Measurements from ENCODE around the gene KRT76.

Gene KRT76

DNA sequence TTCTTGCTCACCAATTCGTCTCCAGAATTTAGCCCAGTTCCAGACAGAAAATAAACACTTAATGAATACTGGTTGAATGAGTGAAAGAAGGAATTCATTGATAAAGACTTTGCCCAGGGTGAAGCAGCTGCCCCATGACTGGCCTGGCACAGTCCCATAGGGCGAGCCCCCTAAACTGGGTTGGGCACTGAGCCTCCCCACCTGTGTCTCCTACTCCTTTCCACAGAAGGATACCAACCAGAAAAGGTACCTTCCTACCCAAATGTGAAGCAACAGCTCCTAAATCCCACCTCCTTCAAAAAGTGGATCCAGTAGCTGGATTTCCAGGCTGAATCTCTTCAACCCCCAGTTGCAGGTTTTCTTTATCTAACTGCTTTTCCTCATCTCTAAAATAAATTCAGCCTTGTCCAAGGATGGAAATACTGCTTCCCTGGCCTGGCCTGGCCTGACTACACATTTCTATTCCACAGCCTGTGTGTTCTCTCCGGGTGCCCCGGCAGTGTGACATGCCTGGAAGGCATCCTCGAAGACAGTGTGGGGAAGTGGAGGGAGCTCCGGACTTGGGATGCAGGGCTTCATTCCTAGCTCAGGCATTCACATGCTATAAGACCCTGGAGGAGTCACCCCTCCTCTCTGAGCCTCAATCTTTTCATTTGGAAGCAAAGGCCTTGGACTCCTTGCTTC lies 11.2 kb upstream of the KRT76 start:
- DNase-seq (ENCODE audit: low read depth) = no peak
- no peak overlapping the region for H3K4me3 ChIP-seq (ENCODE audit: low read depth, low read length)
- no peak for TF ChIP-seq POLR2A (IDR thresholded peaks at IDR 0.05; ENCODE audit: extremely low read depth, insufficient read length)
- TF ChIP-seq CTCF (IDR thresholded peaks at IDR 0.05; ENCODE audit: low read depth, low read length) = no peak
- TF ChIP-seq, protein P1, sequence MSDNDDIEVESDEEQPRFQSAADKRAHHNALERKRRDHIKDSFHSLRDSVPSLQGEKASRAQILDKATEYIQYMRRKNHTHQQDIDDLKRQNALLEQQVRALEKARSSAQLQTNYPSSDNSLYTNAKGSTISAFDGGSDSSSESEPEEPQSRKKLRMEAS (IDR thresholded peaks at IDR 0.05; ENCODE audit: low read depth, low read length) = no peak
- no peak for TF ChIP-seq MYC (IDR thresholded peaks at IDR 0.05; ENCODE audit: low read depth, low read length)

DNA sequence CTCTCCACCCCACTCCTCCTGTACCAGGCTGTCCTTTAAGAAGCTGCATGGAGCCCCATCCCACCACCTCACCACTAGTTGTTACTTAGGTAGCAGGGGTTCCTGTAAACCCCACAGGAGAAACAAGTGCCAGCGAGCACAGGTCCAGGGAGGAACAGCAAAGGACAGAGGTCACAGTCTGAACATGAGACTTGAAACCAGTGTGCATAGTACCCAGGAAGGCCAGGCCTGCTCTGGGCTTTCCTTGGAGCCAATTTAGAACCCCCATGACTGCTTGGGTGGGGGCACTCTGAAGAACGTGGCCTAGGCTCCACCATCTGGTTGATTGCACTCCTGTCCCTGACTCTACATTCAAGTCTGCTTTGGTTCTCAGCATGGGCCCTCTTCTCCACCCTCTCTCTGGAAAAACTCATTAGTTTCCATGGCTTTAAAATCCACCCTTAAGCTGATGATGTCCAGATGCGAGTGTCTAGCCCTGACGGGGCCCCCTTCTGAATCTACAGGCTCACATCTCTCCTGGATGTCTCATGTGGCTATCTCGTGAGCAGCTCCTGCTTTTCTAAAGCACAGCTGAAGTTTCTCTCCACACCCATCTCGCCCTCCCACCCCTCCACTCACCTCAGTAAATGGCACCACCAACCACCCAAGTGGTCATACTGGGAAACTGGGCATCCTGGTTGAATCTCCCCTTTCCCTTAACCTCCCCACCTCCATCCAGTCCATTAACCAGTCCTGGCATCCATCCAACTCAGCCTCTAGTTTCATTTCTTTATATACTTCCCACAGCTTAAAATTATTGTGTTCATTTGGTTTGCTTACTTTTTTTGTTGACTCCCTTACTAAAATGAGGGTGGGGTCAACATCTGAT lies 10.4 kb upstream of the KRT76 start:
- no peak for DNase-seq (ENCODE audit: low read depth)
- H3K4me3 ChIP-seq (ENCODE audit: low read depth, low read length) = no peak overlapping the region
- TF ChIP-seq CTCF (IDR thresholded peaks at IDR 0.05; ENCODE audit: low read depth, low read length) (no peak), POLR2A (IDR thresholded peaks at IDR 0.05; ENCODE audit: extremely low read depth, insufficient read length) (no peak), MYC (IDR thresholded peaks at IDR 0.05; ENCODE audit: low read depth, low read length) (no peak)
- TF ChIP-seq, protein P1 (IDR thresholded peaks at IDR 0.05; ENCODE audit: low read depth, low read length) = no peak

- H3K4me3 ChIP-seq (ENCODE audit: low read depth, low read length) = no peak overlapping the region
- DNase-seq (ENCODE audit: low read depth) = no peak
- TF ChIP-seq POLR2A (IDR thresholded peaks at IDR 0.05; ENCODE audit: extremely low read depth, insufficient read length) (no peak), CTCF (IDR thresholded peaks at IDR 0.05; ENCODE audit: low read depth, low read length) (no peak), MYC (IDR thresholded peaks at IDR 0.05; ENCODE audit: low read depth, low read length) (no peak)
- TF ChIP-seq, protein P1 (IDR thresholded peaks at IDR 0.05; ENCODE audit: low read depth, low read length) = no peak
These were observed 7.8 kb upstream of the KRT76 start for GRCh38 chr12:52784909-52785308.

DNA sequence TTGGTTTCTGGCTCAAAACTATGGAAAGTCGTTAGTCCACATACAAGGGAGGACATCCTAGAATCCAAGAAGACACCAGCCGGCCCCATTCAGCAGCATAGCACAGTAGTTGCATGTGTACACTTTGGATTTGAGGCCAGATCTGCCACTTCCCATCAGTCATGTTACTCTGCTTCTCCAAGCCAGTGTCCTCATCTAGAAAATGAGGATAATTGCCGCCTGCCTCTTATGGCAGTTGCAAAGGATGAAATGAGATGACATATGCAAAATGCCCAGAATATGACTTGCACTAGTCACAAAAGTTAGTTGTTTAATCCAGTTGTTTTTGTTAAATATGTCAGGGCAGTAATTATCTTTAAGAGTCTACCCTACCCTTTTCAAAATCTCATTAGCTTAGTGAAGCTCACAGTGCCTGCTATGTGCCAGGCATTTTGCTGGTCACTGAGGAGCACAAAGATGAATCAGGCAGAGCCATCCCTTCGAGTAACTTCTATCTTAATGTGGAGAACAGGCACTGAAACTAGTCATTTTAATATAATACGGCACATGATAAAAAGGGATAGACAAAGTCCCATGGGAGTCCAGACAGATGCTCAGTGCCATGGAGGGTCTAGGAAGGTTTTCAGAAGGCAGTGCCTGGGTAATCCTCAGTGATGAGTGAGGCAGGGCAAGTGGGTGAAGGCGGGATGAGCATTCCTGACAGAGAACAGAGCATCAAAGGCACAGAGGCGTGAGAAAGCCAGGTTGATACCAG lies 6.6 kb upstream of the KRT76 start:
- TF ChIP-seq POLR2A (IDR thresholded peaks at IDR 0.05; ENCODE audit: extremely low read depth, insufficient read length) (no peak), MYC (IDR thresholded peaks at IDR 0.05; ENCODE audit: low read depth, low read length) (no peak), CTCF (IDR thresholded peaks at IDR 0.05; ENCODE audit: low read depth, low read length) (no peak)
- TF ChIP-seq, protein P1 (IDR thresholded peaks at IDR 0.05; ENCODE audit: low read depth, low read length) = no peak
- H3K4me3 ChIP-seq (ENCODE audit: low read depth, low read length) = no peak overlapping the region
- DNase-seq (ENCODE audit: low read depth) = no peak

GRCh38 chr12:52782502-52782901 lies 5.4 kb upstream of the KRT76 start:
- no peak for TF ChIP-seq POLR2A (IDR thresholded peaks at IDR 0.05; ENCODE audit: extremely low read depth, insufficient read length)
- TF ChIP-seq, protein P1 (IDR thresholded peaks at IDR 0.05; ENCODE audit: low read depth, low read length) = no peak
- no peak for TF ChIP-seq MYC (IDR thresholded peaks at IDR 0.05; ENCODE audit: low read depth, low read length)
- TF ChIP-seq CTCF (IDR thresholded peaks at IDR 0.05; ENCODE audit: low read depth, low read length) = no peak
- no peak overlapping the region for H3K4me3 ChIP-seq (ENCODE audit: low read depth, low read length)
- no peak for DNase-seq (ENCODE audit: low read depth)

Data from NB4 (cell line).